ENCODE results near the gene RPS6KA4. TPM values are rescaled to one million over a fixed set of nuclear protein-coding genes. Genes with fewer than 3 reads are reported as not detected.

RPS6KA4 gene
- polyA plus RNA-seq, 1 donor from 2014 or later = 24.6 TPM

- Histone ChIP-seq H3K4me3 (ENCODE audit: low read length) (peak within 1 kb of the TSS; percentile 99), H3F3A (ENCODE audit: insufficient read depth, low read length, poor library complexity, severe bottlenecking) (no peaks in the 10 kb centered on the region)
These were observed 41.5 kb upstream of the RPS6KA4 start, which contains the start of gene TRMT112 for GRCh38 chr11:64317325-64317960. TRMT112 (minus strand) TSS chr11:64317559; CDS start chr11:64317526, 33 bp downstream.

More at GRCh38 chr11:64317325-64317960, 41.5 kb upstream of the RPS6KA4 start, which contains the start of gene TRMT112:
- Histone ChIP-seq H3K9ac (ENCODE audit: low read length) (peak within 1 kb of the TSS; percentile 99), H4K20me1 (ENCODE audit: insufficient read depth) (no peaks in the 10 kb centered on the region), H3K36me3 (ENCODE audit: insufficient read depth, low read length) (no peaks in the 10 kb centered on the region), H3K9me3 (ENCODE audit: low read length) (no peaks in the 10 kb centered on the region), H3K27me3 (ENCODE audit: insufficient read depth, low read depth, low read length) (no peaks in the 10 kb centered on the region), H3K27ac (ENCODE audit: low read length) (peak within 1 kb of the TSS; percentile 98), H3K9me2 (ENCODE audit: insufficient read depth, low read length) (no peaks in the 10 kb centered on the region), H2AFZ (ENCODE audit: low read depth, low read length) (peak within 1 kb of the TSS; percentile 65), H3K79me2 (replicated peaks; ENCODE audit: insufficient read depth, low read length) (peaks cover 13% of the 10 kb centered on the region), H3K4me2 (ENCODE audit: low read length) (peak within 1 kb of the TSS; percentile 79)
- TF ChIP-seq EZH2 (IDR thresholded peaks at IDR 0.05; ENCODE audit: borderline replicate concordance, insufficient read depth, low read length, poor library complexity, severe bottlenecking) (no peak), SMC3 (conservative IDR thresholded peaks at IDR 0.05; ENCODE audit: poor library complexity) (no peak), TAF1 (IDR thresholded peaks at IDR 0.05; ENCODE audit: low read depth) (no peak), RAD21 (conservative IDR thresholded peaks at IDR 0.05) (no peak), EP300 (conservative IDR thresholded peaks at IDR 0.05; ENCODE audit: poor library complexity, severe bottlenecking) (peak; percentile 61), MXI1 (conservative IDR thresholded peaks at IDR 0.05; ENCODE audit: poor library complexity, severe bottlenecking) (peak; percentile 87), REST (IDR thresholded peaks at IDR 0.05; ENCODE audit: borderline replicate concordance) (no peak), CTCF (IDR thresholded peaks at IDR 0.05; ENCODE audit: poor library complexity, severe bottlenecking) (no peak), POLR2AphosphoS5 (IDR thresholded peaks at IDR 0.05) (peak; percentile 82)
